Psoas muscle (tissue), 8 donors: ENCODE results near the gene MYL12B. TPM values are rescaled to one million over a fixed set of nuclear protein-coding genes. Genes with fewer than 3 reads are reported as not detected.

Experiments used
- ATAC-seq, 4 donors: fragments of 200-7000 bp; cut with Tn5 transposase; one replicate each; pipeline ENCODE4 v1.9.1; 2020; ENCODE audit warnings: moderate library complexity in 3 of 4, mild to moderate bottlenecking in 2 of 4
- DNase-seq, 2 donors: peaks; one replicate each; pipeline ENCODE4 v3.0.0-alpha.2; 2020
- H3K27ac ChIP-seq: fragments of 200-600 bp; one replicate; pipeline ENCODE4 v1.8.0; 2022
- H3K27me3 ChIP-seq, 3 donors: fragments of 200-600 bp in 1 of 3; one replicate each; pipeline versions ENCODE4 v1.6.1 to v1.8.0; 2013 to 2022; ENCODE audit warnings: low read length in 2 of 3, mild to moderate bottlenecking in 2 of 3, moderate library complexity in 1 of 3; ENCODE audit not compliant: insufficient read depth in 3 of 3
- H3K36me3 ChIP-seq, 2 donors: fragments of 200-600 bp in 1 of 2; one replicate each; pipeline versions ENCODE4 v1.6.1 to v1.8.0; 2013 to 2022; ENCODE audit warnings: low read depth in 1 of 2, mild to moderate bottlenecking in 1 of 2, moderate library complexity in 1 of 2; ENCODE audit not compliant: insufficient read depth in 1 of 2
- H3K4me1 ChIP-seq: fragments of 200-600 bp; one replicate; pipeline ENCODE4 v1.8.0; 2022
- H3K4me3 ChIP-seq: fragments of 200-600 bp; one replicate; pipeline ENCODE4 v1.8.0; 2022; ENCODE audit warnings: mild to moderate bottlenecking
- H3K9me3 ChIP-seq: fragments of 200-600 bp; one replicate; pipeline ENCODE4 v1.8.0; 2022
- CTCF ChIP-seq: fragments of 200-600 bp; IDR thresholded peaks from one replicate; pipeline ENCODE4 v1.8.0; 2022; ENCODE audit warnings: antibody characterized with exemption
- WGBS, 3 donors: extraction: QIAGEN DNeasy Blood & Tissue Kit; methylation state at CpG; one replicate each; pipeline versions ENCODE4 v1.1.6 to v1.1.7; 2013; 5-methylcytosine and 5-hydroxymethylcytosine counted together
- intact Hi-C, 2 donors: fragments of 100-400 bp; cut with DNase I; formaldehyde crosslinking; loops; one replicate each; pipeline versions ENCODE4 v1.11.0 to v1.14.2; 2022
- polyA plus RNA-seq, 3 donors: library from polyadenylated mRNA; stranded (reverse); fragments of 200-250 nt; gene quantifications; one replicate each; pipeline ENCODE4 v1.2.3, GENCODE V29; 2013
- total RNA-seq, 4 donors: library from RNA; stranded (reverse); fragmentation: NEBNext Ultra II Directional in 2 of 4; extraction: Animal tissue kit (Norgen Biotek cat#: 25700) in 2 of 4; gene quantifications; one replicate each; pipeline versions ENCODE4 v1.2.1 to v1.2.4, GENCODE V29; 2021 to 2023
- donor health status: healthy with polysubstance abuse.
- donor health status: DM: no; HTN: no; CAD: no; lungs with moderate emphysema.
- donor health status: Bipolar disorder and iron deficiency.
- donor health status: healthy.
- donor health status: DM: yes; HTN: yes; CAD: no.
- donor health status: DM: no; HTN: no; CAD: no.
- donor health status: DM: no; HTN: no; CAD: no.
- donor health status: DM: yes; HTN: yes; CAD: no.

The MYL12B gene
- total and polyA plus RNA-seq, 7 donors = 163 to 243 (median 193) TPM

DNA sequence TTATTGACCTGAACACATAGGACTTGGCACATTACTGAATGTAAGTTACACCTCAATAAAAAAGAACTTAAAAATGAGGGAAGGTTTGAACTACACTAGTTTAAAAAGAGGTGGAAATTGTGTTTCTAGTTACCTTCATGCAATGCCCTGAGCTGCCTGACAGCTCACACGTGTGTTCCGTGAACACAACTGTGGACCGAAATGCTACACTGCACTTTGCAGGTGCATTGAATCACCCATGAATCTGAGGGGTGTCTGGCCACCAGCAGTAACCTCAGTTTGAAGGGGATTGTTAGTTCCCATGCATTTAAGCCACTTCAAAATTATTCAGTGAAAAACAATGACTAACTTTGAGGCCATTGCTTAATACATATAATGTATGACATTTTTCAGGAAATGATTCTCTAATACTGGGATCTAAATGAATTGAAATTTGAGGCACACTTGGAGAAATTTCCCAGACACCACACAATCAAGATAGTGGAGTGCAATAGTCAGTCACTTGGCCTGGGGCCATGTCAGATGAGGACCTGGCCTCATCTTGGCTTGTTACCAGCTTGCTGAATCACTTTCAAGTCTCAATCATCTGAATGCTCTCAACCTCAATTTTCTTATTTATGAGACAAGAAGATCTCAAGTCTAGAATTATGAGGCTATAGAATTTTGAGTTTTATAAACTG is 59.3 kb downstream of the MYL12B start:
- H3K9me3 ChIP-seq = no peaks in the 10 kb centered on the region
- no peaks in the 10 kb centered on the region for H3K36me3 ChIP-seq
- intact Hi-C loops = no loop called here
- ATAC-seq = no peak
- TF ChIP-seq CTCF = no peak
- 87 to 92% (median 89%) methylated on average over 3 of the region's 3 CpGs for WGBS, 3 donors
- no peak overlapping the region for H3K27ac ChIP-seq
- no peaks in the 10 kb centered on the region for H3K27me3 ChIP-seq
- H3K4me3 ChIP-seq = no peak overlapping the region
- no peaks in the 10 kb centered on the region for H3K4me1 ChIP-seq
- no peak for DNase-seq

- Histone ChIP-seq H3K4me3 (no peak overlapping the region), H3K36me3 (no peaks in the 10 kb centered on the region), H3K4me1 (no peaks in the 10 kb centered on the region), H3K27ac (no peak overlapping the region), H3K9me3 (no peaks in the 10 kb centered on the region), H3K27me3 (no peaks in the 10 kb centered on the region)
- no peak for TF ChIP-seq CTCF
- WGBS, 3 donors = 32 to 40% (median 36%) methylated on average over 4 of the region's 4 CpGs
- ATAC-seq (no peak), DNase-seq (no peak)
- intact Hi-C loops = no loop called here
Observed at GRCh38 chr18:3323900-3324299, 62.0 kb downstream of the MYL12B start.

Other genes with a start within 250 kb of the MYL12B start
- 1 to 10 TPM; 4.4 to 5.2 (median 4.9) TPM for gene LPIN2, start 249.0 kb upstream of the MYL12B start, total RNA-seq
- 1 to 10 TPM; 1.5 to 3.9 (median 3.6) TPM for gene LPIN2, start 249.0 kb upstream of the MYL12B start, polyA plus RNA-seq
- gene MYOM1, start 42.2 kb upstream of the MYL12B start, total RNA-seq = 100 to 1,000 TPM; 388 to 842 (median 567) TPM
- 100 to 1,000 TPM in 2 of 3 donors, 10 to 100 TPM in 1; 54.8 to 209 (median 117) TPM for gene MYOM1, start 42.2 kb upstream of the MYL12B start, polyA plus RNA-seq
- 1,000 to 10,000 TPM in 3 of 4 donors, 100 to 1,000 TPM in 1; 995 to 3,547 (median 2,203) TPM for gene MYL12A, start 14.3 kb upstream of the MYL12B start, total RNA-seq
- 1,000 to 10,000 TPM in 2 of 3 donors, 100 to 1,000 TPM in 1; 957 to 3,920 (median 1,327) TPM for gene MYL12A, start 14.3 kb upstream of the MYL12B start, polyA plus RNA-seq
- 10 to 100 TPM; 18.2 to 81.2 (median 61.5) TPM for gene TGIF1, start 188.0 kb downstream of the MYL12B start, total RNA-seq
- 100 to 1,000 TPM in 1 of 3 donors, 10 to 100 TPM in 2; 18.7 to 200 (median 22.5) TPM for gene TGIF1, start 188.0 kb downstream of the MYL12B start, polyA plus RNA-seq